Measurements from ENCODE around the gene TVP23B. TPM values are rescaled to one million over a fixed set of nuclear protein-coding genes. Genes with fewer than 3 reads are reported as not detected.
"Not testable (repeated sequence)": the region's sequence is repeated elsewhere in the genome, so short reads cannot be mapped to it uniquely, and the experiment has no call there.

Gene TVP23B
- total RNA-seq, 1 experiment from 2014 or later: 57.9 TPM

- POLR2A ChIA-PET (ENCODE audit: unreplicated experiment); H3K27ac ChIP-seq (ENCODE audit: low read length); H3K36me3 ChIP-seq (ENCODE audit: low read depth, low read length); H3K9me3 ChIP-seq (ENCODE audit: low read length); CTCF ChIA-PET; H4K20me1 ChIP-seq (ENCODE audit: low read length); BruUV-seq (replicated peaks); H3K4me3 ChIP-seq (ENCODE audit: low read length); H3K4me1 ChIP-seq (ENCODE audit: insufficient read depth, low read length); H3F3A ChIP-seq (ENCODE audit: low read length, unreplicated experiment); H2AFZ ChIP-seq (ENCODE audit: low read length); H3K9ac ChIP-seq (ENCODE audit: low read length); intact Hi-C loops (cut with micrococcal nuclease); H3K79me2 ChIP-seq (ENCODE audit: low read length); ATAC-seq; H3K9me2 ChIP-seq (replicated peaks; ENCODE audit: low read length); H3K27me3 ChIP-seq (ENCODE audit: low read length); H3K4me2 ChIP-seq (ENCODE audit: low read length); DNase-seq: not testable (repeated sequence)
Observed at GRCh38 chr17:18744726-18745125, 36.3 kb upstream of the TVP23B start.

- intact Hi-C loops (cut with micrococcal nuclease); POLR2A ChIA-PET (ENCODE audit: unreplicated experiment): not testable (repeated sequence)
Observed at GRCh38 chr17:18746551-18746950, 34.4 kb upstream of the TVP23B start.

GRCh38 chr17:18747501-18747900 lies 33.5 kb upstream of the TVP23B start:
- ATAC-seq; H2AFZ ChIP-seq (ENCODE audit: low read length); BruUV-seq (replicated peaks); POLR2A ChIA-PET (ENCODE audit: unreplicated experiment); H3K27ac ChIP-seq (ENCODE audit: low read length); H4K20me1 ChIP-seq (ENCODE audit: low read length); H3K9ac ChIP-seq (ENCODE audit: low read length); H3K79me2 ChIP-seq (ENCODE audit: low read length); H3K4me2 ChIP-seq (ENCODE audit: low read length); H3K9me3 ChIP-seq (ENCODE audit: low read length); H3K27me3 ChIP-seq (ENCODE audit: low read length); intact Hi-C loops (cut with micrococcal nuclease); H3K4me1 ChIP-seq (ENCODE audit: insufficient read depth, low read length); CTCF ChIA-PET; H3K36me3 ChIP-seq (ENCODE audit: low read depth, low read length); H3K4me3 ChIP-seq (ENCODE audit: low read length); H3K9me2 ChIP-seq (replicated peaks; ENCODE audit: low read length); DNase-seq; H3F3A ChIP-seq (ENCODE audit: low read length, unreplicated experiment): not testable (repeated sequence)

More at GRCh38 chr17:18746551-18746950, 34.4 kb upstream of the TVP23B start:
- H3K27ac ChIP-seq (ENCODE audit: low read length); H3K36me3 ChIP-seq (ENCODE audit: low read depth, low read length); BruUV-seq (replicated peaks); H3K9me3 ChIP-seq (ENCODE audit: low read length); H3K27me3 ChIP-seq (ENCODE audit: low read length); H3K9me2 ChIP-seq (replicated peaks; ENCODE audit: low read length); CTCF ChIA-PET; DNase-seq; ATAC-seq; H3K9ac ChIP-seq (ENCODE audit: low read length); H3K79me2 ChIP-seq (ENCODE audit: low read length); H3K4me2 ChIP-seq (ENCODE audit: low read length); H2AFZ ChIP-seq (ENCODE audit: low read length); H3F3A ChIP-seq (ENCODE audit: low read length, unreplicated experiment); H4K20me1 ChIP-seq (ENCODE audit: low read length); H3K4me3 ChIP-seq (ENCODE audit: low read length); H3K4me1 ChIP-seq (ENCODE audit: insufficient read depth, low read length): not testable (repeated sequence)

GRCh38 chr17:18750242-18750641 lies 30.7 kb upstream of the TVP23B start:
- H3F3A ChIP-seq (ENCODE audit: low read length, unreplicated experiment); H3K9me2 ChIP-seq (replicated peaks; ENCODE audit: low read length); H3K4me3 ChIP-seq (ENCODE audit: low read length); H3K27ac ChIP-seq (ENCODE audit: low read length); H4K20me1 ChIP-seq (ENCODE audit: low read length); H3K9ac ChIP-seq (ENCODE audit: low read length); H3K4me2 ChIP-seq (ENCODE audit: low read length); POLR2A ChIA-PET (ENCODE audit: unreplicated experiment); H2AFZ ChIP-seq (ENCODE audit: low read length); intact Hi-C loops (cut with micrococcal nuclease); BruUV-seq (replicated peaks); H3K9me3 ChIP-seq (ENCODE audit: low read length); H3K4me1 ChIP-seq (ENCODE audit: insufficient read depth, low read length); H3K79me2 ChIP-seq (ENCODE audit: low read length); CTCF ChIA-PET; DNase-seq; H3K36me3 ChIP-seq (ENCODE audit: low read depth, low read length); ATAC-seq; H3K27me3 ChIP-seq (ENCODE audit: low read length): not testable (repeated sequence)

GRCh38 chr17:18753829-18754409 lies 27.1 kb upstream of the TVP23B start:
- H3K9me3 ChIP-seq (ENCODE audit: low read length); H3K27me3 ChIP-seq (ENCODE audit: low read length); H3K9ac ChIP-seq (ENCODE audit: low read length); H3K27ac ChIP-seq (ENCODE audit: low read length); H2AFZ ChIP-seq (ENCODE audit: low read length); H3K4me1 ChIP-seq (ENCODE audit: insufficient read depth, low read length); H3K36me3 ChIP-seq (ENCODE audit: low read depth, low read length); H3K79me2 ChIP-seq (ENCODE audit: low read length); DNase-seq; H3K4me2 ChIP-seq (ENCODE audit: low read length); H3K4me3 ChIP-seq (ENCODE audit: low read length); H3F3A ChIP-seq (ENCODE audit: low read length, unreplicated experiment); POLR2A ChIA-PET (ENCODE audit: unreplicated experiment); CTCF ChIA-PET; BruUV-seq (replicated peaks); H4K20me1 ChIP-seq (ENCODE audit: low read length); intact Hi-C loops (cut with micrococcal nuclease); H3K9me2 ChIP-seq (replicated peaks; ENCODE audit: low read length): not testable (repeated sequence)
- 0 out of 2 replicates have a peak, but pooled peaks have one; percentile 10 for TF ChIP-seq CTCF (conservative IDR thresholded peaks at IDR 0.05; ENCODE audit: low read depth, low read length)
- peak; percentile 37; the same call in 1 of the 2 replicates for ATAC-seq

- DNase-seq; H3F3A ChIP-seq (ENCODE audit: low read length, unreplicated experiment); H3K79me2 ChIP-seq (ENCODE audit: low read length); ATAC-seq; H3K27me3 ChIP-seq (ENCODE audit: low read length); H3K4me1 ChIP-seq (ENCODE audit: insufficient read depth, low read length); H3K4me3 ChIP-seq (ENCODE audit: low read length); H3K36me3 ChIP-seq (ENCODE audit: low read depth, low read length); POLR2A ChIA-PET (ENCODE audit: unreplicated experiment); CTCF ChIA-PET; H3K9ac ChIP-seq (ENCODE audit: low read length); H3K9me2 ChIP-seq (replicated peaks; ENCODE audit: low read length); H4K20me1 ChIP-seq (ENCODE audit: low read length); H2AFZ ChIP-seq (ENCODE audit: low read length); H3K27ac ChIP-seq (ENCODE audit: low read length); BruUV-seq (replicated peaks); H3K4me2 ChIP-seq (ENCODE audit: low read length); intact Hi-C loops (cut with micrococcal nuclease); H3K9me3 ChIP-seq (ENCODE audit: low read length): not testable (repeated sequence)
Observed at GRCh38 chr17:18755969-18756368, 25.0 kb upstream of the TVP23B start.
